Esophagus muscularis mucosa (tissue), 4 donors: Measurements from ENCODE around the gene TPP2. TPM values are rescaled to one million over a fixed set of nuclear protein-coding genes. Genes with fewer than 3 reads are reported as not detected.
A peak's percentile ranks its signal among the peaks of the same experiment; 100 is the strongest.

Source experiments
- DNase-seq: peaks from one replicate; pipeline ENCODE4 v3.0.0-alpha.2; 2017; ENCODE audit errors: extremely low spot score
- H3K27ac ChIP-seq, 4 donors: fragments of 200-600 bp; sonication (generic); replicated peaks in 1 of 4; 1 replicate in 3 of 4; 2 replicates in 1 of 4; pipeline ENCODE4 v1.5.1; 2016 to 2019; ENCODE audit warnings: mild to moderate bottlenecking in 1 of 4
- H3K27me3 ChIP-seq, 4 donors: fragments of 200-600 bp; sonication (generic); one replicate each; pipeline versions ENCODE4 v1.5.1 to v1.6.0; 2016 to 2019
- H3K36me3 ChIP-seq, 4 donors: fragments of 200-600 bp; sonication (generic); one replicate each; pipeline ENCODE4 v1.5.1; 2016 to 2019
- H3K4me1 ChIP-seq, 4 donors: fragments of 200-600 bp; sonication (generic); one replicate each; pipeline ENCODE4 v1.5.1; 2016 to 2019
- H3K4me3 ChIP-seq, 4 donors: fragments of 200-600 bp; sonication (generic); 1 replicate in 2 of 4; 2 replicates in 2 of 4; pipeline ENCODE4 v1.5.1; 2016 to 2019; ENCODE audit warnings: mild to moderate bottlenecking in 4 of 4, moderate library complexity in 1 of 4
- H3K9me3 ChIP-seq, 4 donors: fragments of 200-600 bp; sonication (generic); 1 replicate in 3 of 4; 2 replicates in 1 of 4; pipeline ENCODE4 v1.5.1; 2016 to 2019
- EP300 ChIP-seq: sonication (generic); formaldehyde crosslinking; IDR thresholded peaks from one replicate; pipeline ENCODE4 v1.6.1; 2017; ENCODE audit warnings: antibody characterized with exemption
- POLR2A ChIP-seq: fragments of 450-650 bp; IDR thresholded peaks from one replicate; pipeline ENCODE4 v1.6.1; 2017; ENCODE audit warnings: antibody characterized with exemption, moderate library complexity, mild to moderate bottlenecking, low read depth
- POLR2AphosphoS5 ChIP-seq, 2 donors: sonication (generic); formaldehyde crosslinking; IDR thresholded peaks; one replicate each; pipeline ENCODE4 v1.6.1; 2017; ENCODE audit warnings: antibody characterized with exemption in 2 of 2
- WGBS: methylation state at CpG from one replicate; pipeline ENCODE4 v1.1.5; 2018; 5-methylcytosine and 5-hydroxymethylcytosine counted together
- intact Hi-C: fragments of 100-400 bp; cut with DNase I; formaldehyde crosslinking; loops from one replicate; pipeline ENCODE4 v1.15.1; 2023
- total RNA-seq, 4 donors: library from RNA; depleted of rRNA; stranded (reverse); fragments of >200 nt; gene quantifications; one replicate each; pipeline versions ENCODE4 v1.1.0 to v1.2.1, GENCODE V29; 2016
- TF ChIP-seq, protein P1 (sequence below), 3 experiments: fragments of 200-600 bp in 2 of 3; fragments of 450-650 bp in 1 of 3; sonication (generic) in 2 of 3; IDR thresholded peaks; one replicate each; pipeline ENCODE4 v1.5.1; 2017 to 2019; ENCODE audit warnings: antibody characterized with exemption in 3 of 3, mild to moderate bottlenecking in 2 of 3, moderate library complexity in 1 of 3

Gene TPP2
- total RNA-seq, 4 donors from 2014 or later: 30.3 to 38.4 (median 32.1) TPM

DNA sequence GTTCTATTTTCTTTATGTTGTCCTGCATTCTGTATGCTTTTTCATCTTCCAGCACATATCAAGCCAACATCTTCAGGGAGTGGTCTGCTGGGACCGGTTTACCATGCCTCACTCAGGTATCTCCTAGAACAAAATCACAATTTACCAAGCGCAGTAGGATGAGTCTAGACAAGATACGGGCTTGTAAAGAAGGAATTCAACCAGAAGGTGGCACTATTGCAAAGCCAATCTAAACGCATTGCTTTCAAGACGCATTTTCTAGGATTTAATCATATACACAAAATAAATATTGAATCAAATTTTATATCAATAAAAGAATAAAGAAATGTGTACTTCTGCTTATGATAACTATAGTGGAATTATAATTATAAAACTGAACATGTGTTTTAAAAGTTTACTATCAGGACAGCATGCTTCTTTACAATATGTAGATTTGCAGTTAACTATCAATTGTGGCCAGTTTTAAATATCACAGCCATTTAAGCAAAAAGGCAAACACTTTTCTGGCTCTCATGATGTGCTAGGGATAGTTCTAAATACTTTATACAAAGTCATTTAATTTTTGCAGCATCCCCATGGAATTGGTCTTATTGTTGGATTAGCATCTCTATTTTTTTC lies 16.1 kb upstream of the TPP2 start:
- Histone ChIP-seq H3K27me3 (peaks cover 0 to 11% (median 0%) of the 10 kb centered on the region in 4 donors), H3K4me1 (no peaks in the 10 kb centered on the region), H3K27ac (no peak overlapping the region), H3K9me3 (no peaks in the 10 kb centered on the region), H3K36me3 (no peaks in the 10 kb centered on the region), H3K4me3 (no peak overlapping the region)
- no peak for TF ChIP-seq EP300
- TF ChIP-seq, protein P1, sequence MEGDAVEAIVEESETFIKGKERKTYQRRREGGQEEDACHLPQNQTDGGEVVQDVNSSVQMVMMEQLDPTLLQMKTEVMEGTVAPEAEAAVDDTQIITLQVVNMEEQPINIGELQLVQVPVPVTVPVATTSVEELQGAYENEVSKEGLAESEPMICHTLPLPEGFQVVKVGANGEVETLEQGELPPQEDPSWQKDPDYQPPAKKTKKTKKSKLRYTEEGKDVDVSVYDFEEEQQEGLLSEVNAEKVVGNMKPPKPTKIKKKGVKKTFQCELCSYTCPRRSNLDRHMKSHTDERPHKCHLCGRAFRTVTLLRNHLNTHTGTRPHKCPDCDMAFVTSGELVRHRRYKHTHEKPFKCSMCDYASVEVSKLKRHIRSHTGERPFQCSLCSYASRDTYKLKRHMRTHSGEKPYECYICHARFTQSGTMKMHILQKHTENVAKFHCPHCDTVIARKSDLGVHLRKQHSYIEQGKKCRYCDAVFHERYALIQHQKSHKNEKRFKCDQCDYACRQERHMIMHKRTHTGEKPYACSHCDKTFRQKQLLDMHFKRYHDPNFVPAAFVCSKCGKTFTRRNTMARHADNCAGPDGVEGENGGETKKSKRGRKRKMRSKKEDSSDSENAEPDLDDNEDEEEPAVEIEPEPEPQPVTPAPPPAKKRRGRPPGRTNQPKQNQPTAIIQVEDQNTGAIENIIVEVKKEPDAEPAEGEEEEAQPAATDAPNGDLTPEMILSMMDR (IDR thresholded peaks at IDR 0.05): peak; percentile 61 to 77 (median 71)
- WGBS: 6% methylated on average over 5 of the region's 5 CpGs
- DNase-seq: no peak
- intact Hi-C loops: loop anchor here (5.0 kb wide), 1 partner anchor 267 kb away; the partner anchor contains the start of gene ERCC5

DNA sequence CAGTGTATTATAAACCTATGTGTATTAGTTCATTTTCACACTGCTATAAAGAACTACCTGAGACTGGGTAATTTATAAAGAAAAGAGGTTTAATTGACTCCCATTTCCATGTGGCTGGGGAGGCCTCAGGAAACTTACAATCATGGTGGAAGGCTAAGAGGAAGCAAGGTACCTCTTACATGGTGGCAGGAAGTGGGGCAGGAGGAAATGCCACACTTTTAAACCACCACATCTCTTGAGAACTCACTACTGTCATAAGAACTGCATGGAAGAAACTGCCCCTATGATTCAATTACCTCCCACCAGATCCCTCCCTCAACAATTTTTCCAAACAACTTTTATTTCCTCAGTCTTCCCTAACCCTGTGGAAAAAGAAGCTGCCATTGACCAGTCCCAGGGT lies 14.5 kb upstream of the TPP2 start:
- Histone ChIP-seq H3K36me3 (no peaks in the 10 kb centered on the region), H3K27me3 (peaks cover 0 to 11% (median 0%) of the 10 kb centered on the region in 4 donors), H3K27ac (no peak overlapping the region), H3K4me3 (no peak overlapping the region), H3K4me1 (no peaks in the 10 kb centered on the region), H3K9me3 (no peaks in the 10 kb centered on the region)
- intact Hi-C loops: loop anchor here (5.0 kb wide), 1 partner anchor 265 kb away; the partner anchor contains the start of gene ERCC5
- TF ChIP-seq EP300 (no peak), POLR2AphosphoS5 (IDR thresholded peaks at IDR 0.05) (no peak), POLR2A (no peak)
- TF ChIP-seq, protein P1 (IDR thresholded peaks at IDR 0.05): no peak
- no peak for DNase-seq

DNA sequence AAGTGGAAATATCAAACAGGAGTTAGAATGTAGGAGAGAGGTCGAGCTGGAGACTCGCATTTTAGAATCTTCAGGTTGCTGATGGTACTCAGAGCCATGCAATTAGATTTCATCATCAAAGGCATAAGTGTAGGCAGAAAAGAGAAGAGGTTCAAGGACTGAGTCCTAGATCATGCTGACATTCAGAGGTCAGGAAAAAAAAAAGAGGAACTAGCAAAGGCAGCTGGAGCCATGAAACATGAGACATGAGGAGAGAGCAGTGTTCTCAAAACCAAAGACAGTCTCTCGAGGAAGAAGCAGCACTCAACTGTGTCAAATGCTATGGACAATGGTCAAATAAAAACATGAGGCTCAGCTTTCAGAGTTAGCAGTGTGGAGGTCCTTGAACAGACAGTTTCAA lies 12.4 kb upstream of the TPP2 start:
- H3K4me3 ChIP-seq: no peak overlapping the region
- peaks cover 0 to 11% (median 0%) of the 10 kb centered on the region in 4 donors for H3K27me3 ChIP-seq
- no peak overlapping the region for H3K27ac ChIP-seq
- no peak for TF ChIP-seq POLR2A
- TF ChIP-seq, protein P1 (IDR thresholded peaks at IDR 0.05): no peak
- TF ChIP-seq EP300: no peak
- TF ChIP-seq POLR2AphosphoS5 (IDR thresholded peaks at IDR 0.05): no peak
- no peaks in the 10 kb centered on the region for H3K36me3 ChIP-seq
- intact Hi-C loops: loop anchor here (5.0 kb wide), 1 partner anchor 263 kb away; the partner anchor contains the start of gene ERCC5
- no peaks in the 10 kb centered on the region for H3K4me1 ChIP-seq
- no peaks in the 10 kb centered on the region for H3K9me3 ChIP-seq
- DNase-seq: no peak
- WGBS: 53% methylated on average over 3 of the region's 3 CpGs

DNA sequence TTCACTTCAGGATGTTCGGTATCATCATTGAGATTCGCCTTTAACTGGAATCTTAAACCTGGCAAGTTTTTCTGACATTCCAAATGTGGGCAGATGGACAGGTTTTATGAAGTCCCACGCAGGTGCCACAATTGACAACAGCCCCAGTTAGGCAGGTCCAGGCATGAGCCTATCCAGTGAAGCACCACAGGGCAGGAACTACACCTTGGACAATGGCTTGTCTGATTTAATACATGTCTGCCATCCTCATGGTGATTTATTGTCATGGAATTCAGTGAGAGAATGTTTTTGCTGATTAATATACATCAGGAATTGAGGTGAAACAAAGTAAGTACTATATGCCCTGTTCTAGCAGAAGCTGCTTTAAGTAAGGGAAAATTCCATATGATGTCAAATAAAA lies 10.2 kb upstream of the TPP2 start:
- DNase-seq: no peak
- H3K4me1 ChIP-seq: peaks cover 0 to 2% (median under 1%) of the 10 kb centered on the region in 4 donors
- no peaks in the 10 kb centered on the region for H3K9me3 ChIP-seq
- TF ChIP-seq POLR2AphosphoS5 (IDR thresholded peaks at IDR 0.05) (no peak), EP300 (no peak), POLR2A (no peak)
- TF ChIP-seq, protein P1 (IDR thresholded peaks at IDR 0.05): no peak
- WGBS: 93% methylated on average over 3 of the region's 3 CpGs
- peaks cover 0 to 5% (median 0%) of the 10 kb centered on the region in 4 donors for H3K27me3 ChIP-seq
- intact Hi-C loops: no loop called here
- no peaks in the 10 kb centered on the region for H3K36me3 ChIP-seq
- H3K27ac ChIP-seq: no peak overlapping the region
- no peak overlapping the region for H3K4me3 ChIP-seq

GRCh38 chr13:102587916-102588315 lies 8.9 kb upstream of the TPP2 start:
- no peak for DNase-seq
- TF ChIP-seq EP300 (no peak), POLR2AphosphoS5 (IDR thresholded peaks at IDR 0.05) (no peak), POLR2A (no peak)
- TF ChIP-seq, protein P1 (IDR thresholded peaks at IDR 0.05): no peak
- peaks cover 6 to 14% (median 11%) of the 10 kb centered on the region in 4 donors for H3K4me1 ChIP-seq
- intact Hi-C loops: no loop called here
- H3K4me3 ChIP-seq: no peak overlapping the region
- no peaks in the 10 kb centered on the region for H3K9me3 ChIP-seq
- no peaks in the 10 kb centered on the region for H3K36me3 ChIP-seq
- peaks cover 0 to 5% (median 0%) of the 10 kb centered on the region in 4 donors for H3K27me3 ChIP-seq
- H3K27ac ChIP-seq: no peak overlapping the region
- 51% methylated on average over 2 of the region's 2 CpGs for WGBS
